Activated CD8-positive, alpha-beta T cell treated with anti-CD3 and anti-CD28 coated beads for 36 hours (primary cell): ENCODE results near the gene TEX44. TPM values are rescaled to one million over a fixed set of nuclear protein-coding genes. Genes with fewer than 3 reads are reported as not detected.

Experiments used
- ATAC-seq: fragments of 200-7000 bp; cut with Tn5 transposase; one replicate; pipeline ENCODE4 v1.10.0; 2021; ENCODE audit warnings: mild to moderate bottlenecking, moderate library complexity
- CTCF ChIA-PET: fragments of 350-600 bp; sonication (Branson Sonifier 250); formaldehyde crosslinking; loops from one replicate; lab custom pipeline; 2021; ENCODE audit warnings: antibody characterized with exemption; lab: Charles Lee
- POLR2A ChIA-PET: fragments of 350-600 bp; sonication (Branson Sonifier 250); formaldehyde crosslinking; loops from one replicate; lab custom pipeline; 2021; ENCODE audit warnings: antibody characterized with exemption; lab: Charles Lee
- DNase-seq: peaks from one replicate; pipeline ENCODE4 v3.0.0-alpha.2; 2020
- H3K27ac Mint-ChIP-seq: one replicate; pipeline ENCODE4 v1.8.0; 2021; ENCODE audit warnings: mild to moderate bottlenecking, mixed read lengths
- H3K27me3 Mint-ChIP-seq: one replicate; pipeline ENCODE4 v1.8.0; 2021; ENCODE audit warnings: mixed read lengths
- H3K36me3 Mint-ChIP-seq: one replicate; pipeline ENCODE4 v1.8.0; 2021; ENCODE audit warnings: low read depth, mixed read lengths
- H3K4me1 Mint-ChIP-seq: one replicate; pipeline ENCODE4 v1.8.0; 2021; ENCODE audit warnings: low read depth, mixed read lengths
- H3K4me3 Mint-ChIP-seq: one replicate; pipeline ENCODE4 v1.8.0; 2021; ENCODE audit warnings: mild to moderate bottlenecking, moderate library complexity, mixed read lengths
- H3K9me3 Mint-ChIP-seq: one replicate; pipeline ENCODE4 v1.8.0; 2021; ENCODE audit warnings: mixed read lengths
- CTCF ChIP-seq: fragments of 200-600 bp; IDR thresholded peaks from one replicate; pipeline ENCODE4 v1.8.0; 2022; ENCODE audit warnings: antibody characterized with exemption, mild to moderate bottlenecking
- intact Hi-C: fragments of 100-400 bp; cut with micrococcal nuclease; formaldehyde crosslinking; loops from one replicate; pipeline ENCODE4 v1.10.0; 2022
- total RNA-seq, 2 experiments: library from RNA; stranded (reverse); gene quantifications; one replicate each; pipeline ENCODE4 v1.2.3, GENCODE V29; 2021

Gene TEX44
- total RNA-seq, 2 experiments from 2014 or later: not detected

- H3K27me3 Mint-ChIP-seq: no peaks in the 10 kb centered on the region
- intact Hi-C loops: loop anchor here (5.0 kb wide), 1 partner anchor 168 kb away; the partner anchor contains the start of gene PDE6D
- peak overlapping the region; percentile 87 for H3K4me3 Mint-ChIP-seq
- H3K9me3 Mint-ChIP-seq: no peaks in the 10 kb centered on the region
- ATAC-seq: peak; percentile 1
- DNase-seq: peak; percentile 73
- no peak for TF ChIP-seq CTCF
- peaks cover 49% of the 10 kb centered on the region for H3K4me1 Mint-ChIP-seq
- POLR2A ChIA-PET: interaction anchor here (0.8 to 10.0 kb wide), 20 partner anchors 10 to 171 kb away, joined by 3 to 166 read pairs (median 6); partner anchors contain the start of genes COPS7B, NCL and PTMA
- peak overlapping the region; percentile 99 for H3K27ac Mint-ChIP-seq
- CTCF ChIA-PET: interaction anchor here (1.0 to 10.1 kb wide), 9 partner anchors 11 to 100 kb away, joined by 3 to 236 read pairs (median 24); partner anchors contain the start of gene PTMA
- H3K36me3 Mint-ChIP-seq: no peaks in the 10 kb centered on the region
Observed at GRCh38 chr2:231614559-231615057, 21.9 kb downstream of the TEX44 start.

GRCh38 chr2:231615058-231615671, 22.5 kb downstream of the TEX44 start:
- Mint-ChIP-seq H3K36me3 (no peaks in the 10 kb centered on the region), H3K4me1 (peaks cover 49% of the 10 kb centered on the region), H3K27ac (peak overlapping the region; percentile 99), H3K4me3 (peak overlapping the region; percentile 87), H3K9me3 (no peaks in the 10 kb centered on the region), H3K27me3 (no peaks in the 10 kb centered on the region)
- peak; percentile 33 for DNase-seq
- POLR2A ChIA-PET: interaction anchor here (0.8 to 10.0 kb wide), 12 partner anchors 13 to 171 kb away, joined by 3 to 166 read pairs (median 18); partner anchors contain the start of genes COPS7B, NCL and PTMA
- no peak for ATAC-seq
- CTCF ChIA-PET: interaction anchor here (1.0 to 10.1 kb wide), 9 partner anchors 10 to 99 kb away, joined by 3 to 236 read pairs (median 24); partner anchors contain the start of gene PTMA
- no peak for TF ChIP-seq CTCF
- intact Hi-C loops: no loop called here

GRCh38 chr2:231616296-231616695, 23.6 kb downstream of the TEX44 start:
- intact Hi-C loops: no loop called here
- Mint-ChIP-seq H3K4me1 (peaks cover 42% of the 10 kb centered on the region), H3K36me3 (no peaks in the 10 kb centered on the region), H3K27me3 (no peaks in the 10 kb centered on the region), H3K9me3 (no peaks in the 10 kb centered on the region), H3K27ac (peak overlapping the region; percentile 47), H3K4me3 (peak overlapping the region; percentile 35)
- ChIA-PET POLR2A (interaction anchor here (9.1 to 10.0 kb wide), 2 partner anchors 58 to 90 kb away, joined by 116 to 166 read pairs; partner anchors contain the start of gene PTMA), CTCF (interaction anchor here (1.5 to 8.3 kb wide), 3 partner anchors 92 to 99 kb away, joined by 4 to 165 read pairs (median 55); partner anchors contain the start of gene PTMA)
- DNase-seq (no peak), ATAC-seq (no peak)
- no peak for TF ChIP-seq CTCF

- Mint-ChIP-seq H3K27ac (no peak overlapping the region), H3K36me3 (no peaks in the 10 kb centered on the region), H3K4me1 (peaks cover 37% of the 10 kb centered on the region), H3K4me3 (no peak overlapping the region), H3K27me3 (no peaks in the 10 kb centered on the region), H3K9me3 (no peaks in the 10 kb centered on the region)
- DNase-seq (no peak), ATAC-seq (no peak)
- POLR2A ChIA-PET: interaction anchor here (0.8 to 9.1 kb wide), 4 partner anchors 9 to 57 kb away, joined by 3 to 116 read pairs (median 3); no protein-coding TSS in a partner anchor
- intact Hi-C loops: no loop called here
- CTCF ChIA-PET: interaction anchor here (1.1 to 1.8 kb wide), 5 partner anchors 11 to 97 kb away, joined by 3 to 8 read pairs (median 4); no protein-coding TSS in a partner anchor
- no peak for TF ChIP-seq CTCF
Observed at GRCh38 chr2:231617059-231617926, 24.6 kb downstream of the TEX44 start.
